SK-N-SH (cell line): ENCODE measurements around the gene TUBA4A.
"Not testable (repeated sequence)": the region's sequence is repeated elsewhere in the genome, so short reads cannot be mapped to it uniquely, and the experiment has no call there.

Experiments used
- CTCF ChIP-seq: fragments of 200-600 bp; sonication (generic); IDR thresholded peaks from 2 replicates; pipeline ENCODE4 v1.6.1; 2017; ENCODE audit warnings: antibody characterized with exemption, mild to moderate bottlenecking, moderate library complexity
- ELF1 ChIP-seq: IDR thresholded peaks from 2 replicates; pipeline ENCODE4 v1.4.0; 2012
- JUND ChIP-seq: IDR thresholded peaks from 2 replicates; pipeline ENCODE4 v1.4.0; 2012
- MAX ChIP-seq: IDR thresholded peaks from 2 replicates; pipeline ENCODE4 v1.4.0; 2012; ENCODE audit warnings: low read depth
- TAF1 ChIP-seq: IDR thresholded peaks from 2 replicates; pipeline ENCODE4 v1.6.1; 2012; ENCODE audit warnings: low read depth, mild to moderate bottlenecking, low read length, moderate library complexity, borderline replicate concordance
- TF ChIP-seq, protein P1 (sequence below): IDR thresholded peaks from 2 replicates; pipeline ENCODE4 v1.4.0; 2012; ENCODE audit warnings: low read depth, borderline replicate concordance
- TF ChIP-seq, protein P2 (sequence below): IDR thresholded peaks from 2 replicates; pipeline ENCODE4 v1.4.0; 2012; ENCODE audit warnings: low read depth, borderline replicate concordance

- not testable (repeated sequence) for TF ChIP-seq ELF1, CTCF, MAX, TAF1, JUND
- TF ChIP-seq, protein P1, sequence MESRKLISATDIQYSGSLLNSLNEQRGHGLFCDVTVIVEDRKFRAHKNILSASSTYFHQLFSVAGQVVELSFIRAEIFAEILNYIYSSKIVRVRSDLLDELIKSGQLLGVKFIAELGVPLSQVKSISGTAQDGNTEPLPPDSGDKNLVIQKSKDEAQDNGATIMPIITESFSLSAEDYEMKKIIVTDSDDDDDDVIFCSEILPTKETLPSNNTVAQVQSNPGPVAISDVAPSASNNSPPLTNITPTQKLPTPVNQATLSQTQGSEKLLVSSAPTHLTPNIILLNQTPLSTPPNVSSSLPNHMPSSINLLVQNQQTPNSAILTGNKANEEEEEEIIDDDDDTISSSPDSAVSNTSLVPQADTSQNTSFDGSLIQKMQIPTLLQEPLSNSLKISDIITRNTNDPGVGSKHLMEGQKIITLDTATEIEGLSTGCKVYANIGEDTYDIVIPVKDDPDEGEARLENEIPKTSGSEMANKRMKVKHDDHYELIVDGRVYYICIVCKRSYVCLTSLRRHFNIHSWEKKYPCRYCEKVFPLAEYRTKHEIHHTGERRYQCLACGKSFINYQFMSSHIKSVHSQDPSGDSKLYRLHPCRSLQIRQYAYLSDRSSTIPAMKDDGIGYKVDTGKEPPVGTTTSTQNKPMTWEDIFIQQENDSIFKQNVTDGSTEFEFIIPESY, result not testable (repeated sequence)
- TF ChIP-seq, protein P2, sequence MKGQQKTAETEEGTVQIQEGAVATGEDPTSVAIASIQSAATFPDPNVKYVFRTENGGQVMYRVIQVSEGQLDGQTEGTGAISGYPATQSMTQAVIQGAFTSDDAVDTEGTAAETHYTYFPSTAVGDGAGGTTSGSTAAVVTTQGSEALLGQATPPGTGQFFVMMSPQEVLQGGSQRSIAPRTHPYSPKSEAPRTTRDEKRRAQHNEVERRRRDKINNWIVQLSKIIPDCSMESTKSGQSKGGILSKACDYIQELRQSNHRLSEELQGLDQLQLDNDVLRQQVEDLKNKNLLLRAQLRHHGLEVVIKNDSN, result not testable (repeated sequence)
Measured at GRCh38 chr2:219258942-219259341, 5.2 kb upstream of the TUBA4A start.
